T-helper 9 cell (primary cell): ENCODE measurements around the gene AGRP.
A peak's percentile ranks its signal among the peaks of the same experiment; 100 is the strongest.
"Not testable (repeated sequence)": the region's sequence is repeated elsewhere in the genome, so short reads cannot be mapped to it uniquely, and the experiment has no call there.

Experiments
- DNase-seq: peaks from one replicate; pipeline ENCODE4 v3.0.0-alpha.2; 2020

AGRP gene

GRCh38 chr16:67504031-67505021, 21.0 kb upstream of the AGRP start:
- DNase-seq = no peak

GRCh38 chr16:67499106-67499505, 15.8 kb upstream of the AGRP start:
- DNase-seq = no peak

GRCh38 chr16:67490335-67491096, 7.2 kb upstream of the AGRP start:
- DNase-seq = no peak

GRCh38 chr16:67489401-67490083, 6.2 kb upstream of the AGRP start:
- DNase-seq = no peak

GRCh38 chr16:67487561-67487960, 4.2 kb upstream of the AGRP start:
- DNase-seq = not testable (repeated sequence)

GRCh38 chr16:67486805-67487204, 3.5 kb upstream of the AGRP start:
- no peak for DNase-seq

GRCh38 chr16:67483731-67484525, 581 bp upstream of the AGRP start:
- DNase-seq = no peak

GRCh38 chr16:67482233-67482924, 968 bp downstream of the AGRP start:
- no peak for DNase-seq

- peak; percentile 27 for DNase-seq
These were observed 1.6 kb downstream of the AGRP start for GRCh38 chr16:67481561-67482232.

GRCh38 chr16:67480833-67481560, 2.4 kb downstream of the AGRP start, which contains the start of gene ATP6V0D1:
TSS of gene ATP6V0D1 (minus strand) at chr16:67481157. CDS start at chr16:67481086, 71 bp downstream.
- DNase-seq = peak; percentile 99

GRCh38 chr16:67477960-67478554, 5.3 kb downstream of the AGRP start:
- DNase-seq = no peak

- no peak for DNase-seq
These were observed 8.5 kb downstream of the AGRP start for GRCh38 chr16:67474551-67475455.

- no peak for DNase-seq
These were observed 11.5 kb downstream of the AGRP start for GRCh38 chr16:67471758-67472384.

- DNase-seq = no peak
These were observed 13.0 kb downstream of the AGRP start for GRCh38 chr16:67470359-67470758.

- no peak for DNase-seq
These were observed 14.6 kb downstream of the AGRP start for GRCh38 chr16:67468731-67469130.

- DNase-seq = no peak
These were observed 16.8 kb downstream of the AGRP start for GRCh38 chr16:67466581-67466980.

GRCh38 chr16:67464565-67464964, 18.8 kb downstream of the AGRP start:
- DNase-seq = no peak

GRCh38 chr16:67463691-67464090, 19.7 kb downstream of the AGRP start:
- DNase-seq = no peak
